H1 (cell line): ENCODE measurements around the gene RTF1. TPM values are rescaled to one million over a fixed set of nuclear protein-coding genes. Genes with fewer than 3 reads are reported as not detected.

ENCODE experiments used
- ASH2L ChIP-seq: fragments of 200-600, 300-600 bp; sonication (generic); IDR thresholded peaks from one replicate; pipeline ENCODE4 v1.7.1; 2017; ENCODE audit warnings: low read length
- CREB1 ChIP-seq: IDR thresholded peaks from 2 replicates; pipeline ENCODE4 v1.6.1; 2012; ENCODE audit warnings: inconsistent platforms
- JUND ChIP-seq: IDR thresholded peaks from 2 replicates; pipeline ENCODE4 v1.6.1; 2011; ENCODE audit warnings: mild to moderate bottlenecking, improper control_type of control experiment, low read length
- POU5F1 ChIP-seq: IDR thresholded peaks from 2 replicates; pipeline ENCODE4 v1.6.1; 2011; ENCODE audit warnings: low read depth, mild to moderate bottlenecking, low read length, moderate library complexity
- SP2 ChIP-seq: IDR thresholded peaks from 2 replicates; pipeline ENCODE4 v1.6.1; 2012; ENCODE audit warnings: mild to moderate bottlenecking, low read length, inconsistent platforms
- SUZ12 ChIP-seq: fragments of 200-600 bp; sonication (generic); IDR thresholded peaks from 2 replicates; pipeline ENCODE4 v1.6.1; 2012; ENCODE audit warnings: mild to moderate bottlenecking, inconsistent platforms, low read length, moderate library complexity, mixed read lengths
- TCF12 ChIP-seq: IDR thresholded peaks from 2 replicates; pipeline ENCODE4 v1.6.1; 2011; ENCODE audit warnings: low read depth, mild to moderate bottlenecking, low read length
- polyA plus RNA-seq, 7 experiments: library from polyadenylated mRNA; depleted of rRNA in 3 of 7; stranded (reverse) in 5 of 7; unstranded in 2 of 7; fragments of >200 nt in 5 of 7; fragments of 200-250 nt in 2 of 7; gene quantifications; 1 replicate in 5 of 7; 2 replicates in 1 of 7; 4 replicates in 1 of 7; pipeline versions ENCODE4 v1.2.1 to v1.2.3, GENCODE V29; 2011 to 2013; ENCODE audit warnings: missing spikeins in 2 of 7, mixed read lengths in 2 of 7
- total RNA-seq: library from RNA; stranded (reverse); fragmentation: NEBNext Ultra II Directional; extraction: Animal tissue kit (Norgen Biotek cat#: 25700); gene quantifications from 2 replicates; pipeline ENCODE4 v1.2.1, GENCODE V29; 2021
- TF ChIP-seq, protein P1 (sequence below): fragments of 300-600 bp; sonication (generic); IDR thresholded peaks from 2 replicates; pipeline ENCODE4 v1.7.1; 2012; ENCODE audit warnings: low read length, moderate library complexity, mild to moderate bottlenecking, inconsistent platforms; ENCODE audit not compliant: insufficient replicate concordance
- TF ChIP-seq, protein P2 (sequence below): IDR thresholded peaks from 2 replicates; pipeline ENCODE4 v1.6.1; 2012; ENCODE audit warnings: inconsistent platforms
- TF ChIP-seq, protein P3 (sequence below): IDR thresholded peaks from 2 replicates; pipeline ENCODE4 v1.6.1; 2012; ENCODE audit warnings: inconsistent platforms
- TF ChIP-seq, protein P4 (sequence below): IDR thresholded peaks from 2 replicates; pipeline ENCODE4 v1.6.1; 2011; ENCODE audit warnings: low read length, improper control_type of control experiment

RTF1 gene
- total and polyA plus RNA-seq, 2 of the 8 experiments (the other 6 are each of a cell fraction or from before 2014, with no cell fraction given), result 22.6 to 47.7 TPM

DNA sequence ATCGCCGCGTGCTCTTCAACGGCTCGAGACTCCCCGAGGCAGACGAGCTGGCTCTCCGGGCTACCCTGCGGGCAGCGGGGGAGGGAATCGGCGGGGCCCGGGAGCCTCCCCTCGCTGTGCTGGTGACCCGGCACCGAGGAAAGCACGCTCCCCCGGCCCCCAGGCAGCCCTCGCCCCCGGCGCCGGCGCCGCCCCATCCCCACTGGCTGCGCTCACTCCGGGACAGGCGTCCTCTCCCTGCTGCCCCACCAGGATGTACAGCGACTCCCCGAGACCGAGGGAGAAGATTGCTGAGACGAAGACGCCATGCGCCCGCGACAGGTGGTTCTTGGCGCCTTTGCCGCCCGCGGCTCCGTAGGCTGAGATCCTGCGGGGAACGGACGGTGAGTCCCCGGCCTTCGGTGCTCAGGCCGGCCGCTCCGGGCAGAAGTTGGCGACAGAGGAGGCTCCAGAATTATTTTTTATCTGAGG is 95.0 kb downstream of the RTF1 start (continued):
- TF ChIP-seq, protein P1, sequence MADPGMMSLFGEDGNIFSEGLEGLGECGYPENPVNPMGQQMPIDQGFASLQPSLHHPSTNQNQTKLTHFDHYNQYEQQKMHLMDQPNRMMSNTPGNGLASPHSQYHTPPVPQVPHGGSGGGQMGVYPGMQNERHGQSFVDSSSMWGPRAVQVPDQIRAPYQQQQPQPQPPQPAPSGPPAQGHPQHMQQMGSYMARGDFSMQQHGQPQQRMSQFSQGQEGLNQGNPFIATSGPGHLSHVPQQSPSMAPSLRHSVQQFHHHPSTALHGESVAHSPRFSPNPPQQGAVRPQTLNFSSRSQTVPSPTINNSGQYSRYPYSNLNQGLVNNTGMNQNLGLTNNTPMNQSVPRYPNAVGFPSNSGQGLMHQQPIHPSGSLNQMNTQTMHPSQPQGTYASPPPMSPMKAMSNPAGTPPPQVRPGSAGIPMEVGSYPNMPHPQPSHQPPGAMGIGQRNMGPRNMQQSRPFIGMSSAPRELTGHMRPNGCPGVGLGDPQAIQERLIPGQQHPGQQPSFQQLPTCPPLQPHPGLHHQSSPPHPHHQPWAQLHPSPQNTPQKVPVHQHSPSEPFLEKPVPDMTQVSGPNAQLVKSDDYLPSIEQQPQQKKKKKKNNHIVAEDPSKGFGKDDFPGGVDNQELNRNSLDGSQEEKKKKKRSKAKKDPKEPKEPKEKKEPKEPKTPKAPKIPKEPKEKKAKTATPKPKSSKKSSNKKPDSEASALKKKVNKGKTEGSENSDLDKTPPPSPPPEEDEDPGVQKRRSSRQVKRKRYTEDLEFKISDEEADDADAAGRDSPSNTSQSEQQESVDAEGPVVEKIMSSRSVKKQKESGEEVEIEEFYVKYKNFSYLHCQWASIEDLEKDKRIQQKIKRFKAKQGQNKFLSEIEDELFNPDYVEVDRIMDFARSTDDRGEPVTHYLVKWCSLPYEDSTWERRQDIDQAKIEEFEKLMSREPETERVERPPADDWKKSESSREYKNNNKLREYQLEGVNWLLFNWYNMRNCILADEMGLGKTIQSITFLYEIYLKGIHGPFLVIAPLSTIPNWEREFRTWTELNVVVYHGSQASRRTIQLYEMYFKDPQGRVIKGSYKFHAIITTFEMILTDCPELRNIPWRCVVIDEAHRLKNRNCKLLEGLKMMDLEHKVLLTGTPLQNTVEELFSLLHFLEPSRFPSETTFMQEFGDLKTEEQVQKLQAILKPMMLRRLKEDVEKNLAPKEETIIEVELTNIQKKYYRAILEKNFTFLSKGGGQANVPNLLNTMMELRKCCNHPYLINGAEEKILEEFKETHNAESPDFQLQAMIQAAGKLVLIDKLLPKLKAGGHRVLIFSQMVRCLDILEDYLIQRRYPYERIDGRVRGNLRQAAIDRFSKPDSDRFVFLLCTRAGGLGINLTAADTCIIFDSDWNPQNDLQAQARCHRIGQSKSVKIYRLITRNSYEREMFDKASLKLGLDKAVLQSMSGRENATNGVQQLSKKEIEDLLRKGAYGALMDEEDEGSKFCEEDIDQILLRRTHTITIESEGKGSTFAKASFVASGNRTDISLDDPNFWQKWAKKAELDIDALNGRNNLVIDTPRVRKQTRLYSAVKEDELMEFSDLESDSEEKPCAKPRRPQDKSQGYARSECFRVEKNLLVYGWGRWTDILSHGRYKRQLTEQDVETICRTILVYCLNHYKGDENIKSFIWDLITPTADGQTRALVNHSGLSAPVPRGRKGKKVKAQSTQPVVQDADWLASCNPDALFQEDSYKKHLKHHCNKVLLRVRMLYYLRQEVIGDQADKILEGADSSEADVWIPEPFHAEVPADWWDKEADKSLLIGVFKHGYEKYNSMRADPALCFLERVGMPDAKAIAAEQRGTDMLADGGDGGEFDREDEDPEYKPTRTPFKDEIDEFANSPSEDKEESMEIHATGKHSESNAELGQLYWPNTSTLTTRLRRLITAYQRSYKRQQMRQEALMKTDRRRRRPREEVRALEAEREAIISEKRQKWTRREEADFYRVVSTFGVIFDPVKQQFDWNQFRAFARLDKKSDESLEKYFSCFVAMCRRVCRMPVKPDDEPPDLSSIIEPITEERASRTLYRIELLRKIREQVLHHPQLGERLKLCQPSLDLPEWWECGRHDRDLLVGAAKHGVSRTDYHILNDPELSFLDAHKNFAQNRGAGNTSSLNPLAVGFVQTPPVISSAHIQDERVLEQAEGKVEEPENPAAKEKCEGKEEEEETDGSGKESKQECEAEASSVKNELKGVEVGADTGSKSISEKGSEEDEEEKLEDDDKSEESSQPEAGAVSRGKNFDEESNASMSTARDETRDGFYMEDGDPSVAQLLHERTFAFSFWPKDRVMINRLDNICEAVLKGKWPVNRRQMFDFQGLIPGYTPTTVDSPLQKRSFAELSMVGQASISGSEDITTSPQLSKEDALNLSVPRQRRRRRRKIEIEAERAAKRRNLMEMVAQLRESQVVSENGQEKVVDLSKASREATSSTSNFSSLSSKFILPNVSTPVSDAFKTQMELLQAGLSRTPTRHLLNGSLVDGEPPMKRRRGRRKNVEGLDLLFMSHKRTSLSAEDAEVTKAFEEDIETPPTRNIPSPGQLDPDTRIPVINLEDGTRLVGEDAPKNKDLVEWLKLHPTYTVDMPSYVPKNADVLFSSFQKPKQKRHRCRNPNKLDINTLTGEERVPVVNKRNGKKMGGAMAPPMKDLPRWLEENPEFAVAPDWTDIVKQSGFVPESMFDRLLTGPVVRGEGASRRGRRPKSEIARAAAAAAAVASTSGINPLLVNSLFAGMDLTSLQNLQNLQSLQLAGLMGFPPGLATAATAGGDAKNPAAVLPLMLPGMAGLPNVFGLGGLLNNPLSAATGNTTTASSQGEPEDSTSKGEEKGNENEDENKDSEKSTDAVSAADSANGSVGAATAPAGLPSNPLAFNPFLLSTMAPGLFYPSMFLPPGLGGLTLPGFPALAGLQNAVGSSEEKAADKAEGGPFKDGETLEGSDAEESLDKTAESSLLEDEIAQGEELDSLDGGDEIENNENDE, result no peak
- peak; percentile 82 for TF ChIP-seq SUZ12
- no peak for TF ChIP-seq SP2
- no peak for TF ChIP-seq TCF12
- TF ChIP-seq ASH2L, result no peak
- TF ChIP-seq, protein P2, sequence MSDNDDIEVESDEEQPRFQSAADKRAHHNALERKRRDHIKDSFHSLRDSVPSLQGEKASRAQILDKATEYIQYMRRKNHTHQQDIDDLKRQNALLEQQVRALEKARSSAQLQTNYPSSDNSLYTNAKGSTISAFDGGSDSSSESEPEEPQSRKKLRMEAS, result peak; percentile 14
- TF ChIP-seq CREB1, result no peak
- TF ChIP-seq JUND, result no peak
- TF ChIP-seq, protein P3, sequence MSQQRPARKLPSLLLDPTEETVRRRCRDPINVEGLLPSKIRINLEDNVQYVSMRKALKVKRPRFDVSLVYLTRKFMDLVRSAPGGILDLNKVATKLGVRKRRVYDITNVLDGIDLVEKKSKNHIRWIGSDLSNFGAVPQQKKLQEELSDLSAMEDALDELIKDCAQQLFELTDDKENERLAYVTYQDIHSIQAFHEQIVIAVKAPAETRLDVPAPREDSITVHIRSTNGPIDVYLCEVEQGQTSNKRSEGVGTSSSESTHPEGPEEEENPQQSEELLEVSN, result peak; percentile 80
- TF ChIP-seq, protein P4, sequence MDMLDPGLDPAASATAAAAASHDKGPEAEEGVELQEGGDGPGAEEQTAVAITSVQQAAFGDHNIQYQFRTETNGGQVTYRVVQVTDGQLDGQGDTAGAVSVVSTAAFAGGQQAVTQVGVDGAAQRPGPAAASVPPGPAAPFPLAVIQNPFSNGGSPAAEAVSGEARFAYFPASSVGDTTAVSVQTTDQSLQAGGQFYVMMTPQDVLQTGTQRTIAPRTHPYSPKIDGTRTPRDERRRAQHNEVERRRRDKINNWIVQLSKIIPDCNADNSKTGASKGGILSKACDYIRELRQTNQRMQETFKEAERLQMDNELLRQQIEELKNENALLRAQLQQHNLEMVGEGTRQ, result no peak
- no peak for TF ChIP-seq POU5F1
